Activated naive CD8-positive, alpha-beta T cell treated with anti-CD3 and anti-CD28 coated beads, Interleukin-2, amount 50 U/mL, for 24 hours (primary cell): ENCODE data around the gene CPOX.
"Not testable (repeated sequence)": the region's sequence is repeated elsewhere in the genome, so short reads cannot be mapped to it uniquely, and the experiment has no call there.

Source experiments
- ATAC-seq: fragments of 150-1000 bp; cut with Tn5 transposase; one replicate; pipeline ENCODE4 v1.10.0; 2021
- DNase-seq: peaks from one replicate; pipeline ENCODE4 v3.0.0; 2021
- H3K27ac Mint-ChIP-seq: one replicate; pipeline ENCODE4 v1.8.0; 2021; ENCODE audit warnings: mild to moderate bottlenecking, mixed read lengths
- H3K27me3 Mint-ChIP-seq: one replicate; pipeline ENCODE4 v1.8.0; 2021; ENCODE audit warnings: mixed read lengths
- H3K36me3 Mint-ChIP-seq: one replicate; pipeline ENCODE4 v1.8.0; 2021; ENCODE audit warnings: low read depth, mixed read lengths
- H3K4me1 Mint-ChIP-seq: one replicate; pipeline ENCODE4 v1.8.0; 2021; ENCODE audit warnings: mixed read lengths
- H3K4me3 Mint-ChIP-seq: one replicate; pipeline ENCODE4 v1.8.0; 2021; ENCODE audit warnings: mild to moderate bottlenecking, moderate library complexity, mixed read lengths
- H3K9me3 Mint-ChIP-seq: one replicate; pipeline ENCODE4 v1.8.0; 2021; ENCODE audit warnings: mixed read lengths

Gene CPOX

GRCh38 chr3:98560911-98561310, 32.5 kb downstream of the CPOX start:
- DNase-seq (no peak), ATAC-seq (no peak)
- H3K4me3 Mint-ChIP-seq, result no peak overlapping the region
- peaks cover 86% of the 10 kb centered on the region for H3K4me1 Mint-ChIP-seq
- peak overlapping the region; percentile 13 for H3K27ac Mint-ChIP-seq
- no peaks in the 10 kb centered on the region for H3K27me3 Mint-ChIP-seq
- H3K36me3 Mint-ChIP-seq, result peaks cover under 1% of the 10 kb centered on the region
- no peaks in the 10 kb centered on the region for H3K9me3 Mint-ChIP-seq

DNA sequence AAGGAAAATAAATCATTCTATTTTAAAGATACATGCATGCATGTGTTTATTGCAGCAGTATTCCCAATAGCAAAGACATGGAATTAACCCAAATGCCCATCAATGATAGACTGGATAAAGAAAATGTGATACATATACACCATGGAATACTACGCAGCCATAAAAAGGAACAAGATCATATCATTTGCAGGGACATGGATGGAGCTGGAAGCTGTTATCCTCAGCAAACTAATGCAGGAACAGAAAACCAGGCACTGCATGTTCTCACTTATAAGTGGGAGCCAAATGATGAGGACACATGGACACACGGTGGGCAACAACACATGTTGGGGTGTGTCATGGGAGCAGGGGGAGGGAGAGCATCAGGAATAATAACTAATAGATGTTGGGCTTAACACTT, 33.6 kb downstream of the CPOX start:
- not testable (repeated sequence) for H3K27me3 Mint-ChIP-seq, H3K4me3 Mint-ChIP-seq, H3K9me3 Mint-ChIP-seq, ATAC-seq, H3K36me3 Mint-ChIP-seq, H3K27ac Mint-ChIP-seq, DNase-seq
- peaks cover 86% of the 10 kb centered on the region for H3K4me1 Mint-ChIP-seq

- Mint-ChIP-seq H3K27me3 (no peaks in the 10 kb centered on the region), H3K4me3 (peak overlapping the region; percentile 47), H3K27ac (peak overlapping the region; percentile 98), H3K9me3 (no peaks in the 10 kb centered on the region), H3K36me3 (peaks cover 8% of the 10 kb centered on the region), H3K4me1 (peaks cover 85% of the 10 kb centered on the region)
- DNase-seq (no peak), ATAC-seq (no peak)
These were observed 35.1 kb downstream of the CPOX start for GRCh38 chr3:98558100-98558827.

DNA sequence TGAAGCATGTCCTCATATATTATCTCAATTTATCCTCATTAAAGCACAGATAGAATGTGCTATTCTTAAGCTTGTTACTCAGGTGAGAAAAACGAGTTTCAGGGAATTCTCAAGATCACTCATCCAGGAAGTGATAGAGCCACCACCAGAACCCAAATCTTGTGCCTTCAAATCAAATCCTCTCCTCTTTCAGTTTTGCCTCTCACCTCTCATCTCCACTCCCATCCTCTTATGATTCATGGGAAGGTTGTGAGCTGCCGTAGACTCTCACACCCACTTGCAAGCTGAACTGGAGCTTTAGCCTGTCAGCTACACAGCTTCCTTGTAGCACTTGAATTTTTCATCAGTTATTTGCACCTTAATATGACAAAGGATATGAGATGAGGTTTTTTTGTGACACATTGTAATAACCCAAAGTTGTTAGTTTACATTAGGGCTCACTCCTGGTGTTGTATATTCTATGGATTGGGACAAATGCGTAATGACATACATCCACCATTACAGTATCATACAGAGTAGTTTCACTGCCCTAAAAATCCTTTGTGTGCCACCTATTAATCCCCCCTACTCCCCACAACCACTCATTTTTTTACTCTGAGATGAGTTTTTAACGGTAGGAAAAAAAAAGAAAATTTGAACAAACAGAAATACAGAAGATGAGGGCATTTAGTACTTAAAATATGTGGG, 35.9 kb downstream of the CPOX start:
- DNase-seq (peak; percentile 32), ATAC-seq (peak; percentile 73)
- Mint-ChIP-seq H3K4me1 (peaks cover 85% of the 10 kb centered on the region), H3K27ac (peak overlapping the region; percentile 98), H3K4me3 (peak overlapping the region; percentile 64), H3K27me3 (no peaks in the 10 kb centered on the region), H3K36me3 (peaks cover 8% of the 10 kb centered on the region), H3K9me3 (no peaks in the 10 kb centered on the region)

DNA sequence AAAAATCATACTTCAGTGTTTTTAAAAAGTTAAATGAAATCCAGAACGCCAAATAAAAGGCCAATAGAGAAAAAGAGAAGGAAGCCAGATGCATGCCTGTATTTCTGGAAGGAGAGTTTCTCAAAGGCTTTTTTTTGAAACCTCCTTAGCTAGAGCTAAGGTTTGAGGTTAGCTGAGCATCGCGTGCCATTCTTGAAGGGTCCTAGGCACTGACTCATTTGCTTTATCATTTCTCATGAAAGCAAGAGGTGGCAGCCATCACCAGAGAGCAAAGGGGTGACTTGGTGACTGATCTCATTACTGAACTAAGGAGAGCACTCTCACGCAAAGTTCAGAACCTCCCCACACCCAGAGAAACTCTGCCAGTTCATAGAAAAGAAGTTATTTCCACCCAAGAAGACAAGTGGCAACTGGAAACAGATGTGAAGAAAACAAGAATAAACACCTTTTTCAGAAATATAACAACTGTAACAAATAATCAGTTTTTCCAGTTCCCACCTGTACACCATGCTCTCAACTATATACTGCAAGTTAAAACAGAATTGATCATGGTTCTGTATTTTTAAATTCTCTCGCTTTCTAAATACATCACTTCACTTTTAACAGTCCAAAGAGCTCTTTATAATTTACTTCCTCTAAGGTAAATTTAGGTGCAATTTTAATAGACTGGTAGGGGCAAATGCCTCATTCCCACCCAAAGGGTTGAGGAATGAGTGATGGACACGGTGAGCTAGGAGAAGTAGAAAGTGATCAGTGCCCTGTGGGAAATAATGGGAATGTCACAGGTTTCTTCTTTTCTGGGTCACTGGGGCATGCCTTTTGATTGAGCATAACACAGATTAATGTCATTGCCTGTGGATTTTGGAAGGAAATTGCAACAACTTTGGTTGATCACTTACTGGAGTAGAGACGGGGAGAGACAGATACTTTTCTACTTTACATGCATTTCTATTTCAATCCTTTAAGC, 37.0 kb downstream of the CPOX start:
- DNase-seq, result peak; percentile 56
- H3K4me1 Mint-ChIP-seq, result peaks cover 86% of the 10 kb centered on the region
- peak overlapping the region; percentile 79 for H3K4me3 Mint-ChIP-seq
- ATAC-seq, result peak; percentile 88
- peak overlapping the region; percentile 98 for H3K27ac Mint-ChIP-seq
- no peaks in the 10 kb centered on the region for H3K27me3 Mint-ChIP-seq
- H3K9me3 Mint-ChIP-seq, result no peaks in the 10 kb centered on the region
- peaks cover 14% of the 10 kb centered on the region for H3K36me3 Mint-ChIP-seq

- Mint-ChIP-seq H3K27me3 (no peaks in the 10 kb centered on the region), H3K9me3 (no peaks in the 10 kb centered on the region), H3K36me3 (peaks cover 17% of the 10 kb centered on the region), H3K27ac (peak overlapping the region; percentile 98), H3K4me3 (peak overlapping the region; percentile 79), H3K4me1 (peaks cover 84% of the 10 kb centered on the region)
- ATAC-seq (no peak), DNase-seq (no peak)
These were observed 38.4 kb downstream of the CPOX start for GRCh38 chr3:98555025-98555379.

DNA sequence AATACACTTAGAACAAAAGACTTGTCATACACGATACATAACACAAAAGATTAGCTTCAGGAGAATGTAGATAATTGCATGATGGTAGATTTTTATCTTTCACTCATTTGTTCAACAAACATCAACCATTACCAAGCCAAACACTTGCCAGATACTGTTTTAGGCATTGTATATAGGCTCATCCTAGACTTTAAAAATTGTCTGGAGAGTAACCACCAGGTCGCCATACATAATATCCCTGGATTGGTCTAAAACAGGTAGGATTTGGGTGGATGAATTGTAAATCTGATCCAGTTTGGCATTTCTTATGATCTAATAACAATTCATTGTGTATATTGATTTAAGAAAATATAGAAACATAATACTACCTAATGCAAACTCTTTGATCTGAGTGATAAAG, 38.8 kb downstream of the CPOX start:
- Mint-ChIP-seq H3K4me3 (peak overlapping the region; percentile 79), H3K9me3 (no peaks in the 10 kb centered on the region), H3K36me3 (peaks cover 18% of the 10 kb centered on the region), H3K27me3 (no peaks in the 10 kb centered on the region), H3K4me1 (peaks cover 87% of the 10 kb centered on the region), H3K27ac (peak overlapping the region; percentile 98)
- ATAC-seq (no peak), DNase-seq (no peak)

DNA sequence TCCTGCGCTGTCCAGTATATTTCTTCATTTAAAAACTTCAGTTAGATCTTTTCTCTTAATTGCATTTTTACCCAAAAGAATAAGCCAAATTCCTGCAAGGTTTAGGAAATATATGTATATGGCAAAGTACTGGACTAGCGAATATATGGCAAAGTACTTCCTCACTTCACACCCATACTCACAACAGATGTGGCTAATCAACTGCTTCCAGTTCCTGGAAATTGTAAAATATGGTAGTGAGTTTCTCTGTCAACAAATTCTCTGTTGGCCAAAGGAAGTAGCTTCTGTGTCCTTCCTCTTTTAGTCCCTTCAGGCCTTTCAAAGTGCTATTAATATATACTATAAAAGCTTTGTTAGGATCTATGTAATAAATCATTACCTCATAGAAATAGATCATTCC, 39.7 kb downstream of the CPOX start:
- ATAC-seq (no peak), DNase-seq (no peak)
- Mint-ChIP-seq H3K4me3 (peak overlapping the region; percentile 79), H3K27me3 (no peaks in the 10 kb centered on the region), H3K27ac (peak overlapping the region; percentile 98), H3K4me1 (peaks cover 88% of the 10 kb centered on the region), H3K9me3 (no peaks in the 10 kb centered on the region), H3K36me3 (peaks cover 18% of the 10 kb centered on the region)

GRCh38 chr3:98553021-98553563, 40.3 kb downstream of the CPOX start:
- DNase-seq (no peak), ATAC-seq (no peak)
- peaks cover 18% of the 10 kb centered on the region for H3K36me3 Mint-ChIP-seq
- no peaks in the 10 kb centered on the region for H3K9me3 Mint-ChIP-seq
- peaks cover 88% of the 10 kb centered on the region for H3K4me1 Mint-ChIP-seq
- H3K27ac Mint-ChIP-seq, result peak overlapping the region; percentile 98
- H3K27me3 Mint-ChIP-seq, result no peaks in the 10 kb centered on the region
- peak overlapping the region; percentile 41 for H3K4me3 Mint-ChIP-seq

DNA sequence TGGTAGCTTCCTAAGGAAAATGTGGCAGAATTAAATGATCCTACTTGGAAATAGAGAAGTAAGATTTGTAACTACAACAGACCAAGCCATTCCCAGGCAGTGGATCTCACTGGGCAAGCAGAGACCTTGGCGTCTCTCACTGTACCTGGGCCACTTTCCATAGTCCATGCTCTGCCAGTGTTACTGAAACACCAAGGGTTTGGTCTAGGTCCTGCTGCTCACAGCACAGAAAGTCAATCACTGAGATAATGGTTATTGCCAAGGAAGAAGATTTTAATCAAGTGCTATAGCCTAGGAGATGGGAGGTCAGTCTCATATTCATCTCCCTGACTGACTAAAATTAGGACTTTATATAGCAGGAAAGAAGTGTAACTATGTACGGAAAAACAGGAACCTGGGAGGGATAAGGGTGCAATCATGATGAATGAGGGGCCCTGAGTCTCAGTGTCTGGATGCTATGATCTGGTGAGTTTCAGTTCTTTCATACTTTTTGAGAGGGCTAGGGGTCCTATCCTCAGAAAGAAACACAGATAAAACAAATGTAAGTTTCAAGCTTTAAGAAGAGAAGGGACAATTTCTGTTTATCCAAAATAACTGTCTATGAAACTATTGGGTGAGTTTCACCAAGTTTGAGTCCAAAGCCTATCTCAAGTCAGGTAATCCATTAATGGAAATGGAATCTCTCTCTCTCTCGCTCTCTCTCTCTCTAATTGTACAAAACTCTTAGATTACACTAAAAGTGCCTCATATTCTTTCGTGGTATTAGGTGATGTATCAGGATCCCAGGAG, 41.0 kb downstream of the CPOX start:
- Mint-ChIP-seq H3K27ac (peak overlapping the region; percentile 98), H3K36me3 (peaks cover 18% of the 10 kb centered on the region)

DNA sequence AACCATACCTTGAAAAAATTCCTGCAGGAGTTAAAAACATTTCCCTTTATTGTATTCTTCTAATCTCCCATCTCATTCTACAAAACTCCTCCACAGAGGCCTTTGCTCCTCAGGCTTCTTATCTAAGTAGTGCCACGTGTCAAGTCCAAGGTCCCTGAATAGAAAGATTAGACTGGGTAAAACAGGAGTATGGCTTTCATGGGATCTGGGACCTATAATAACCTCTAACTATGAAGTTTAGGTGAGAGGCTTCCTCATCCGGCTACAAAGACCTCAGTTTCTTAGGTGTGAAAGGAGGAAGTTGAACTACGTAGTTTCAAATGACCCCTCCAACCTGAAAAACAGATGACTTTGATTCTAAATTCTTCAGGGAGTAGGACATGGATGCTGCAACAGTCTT, 41.7 kb downstream of the CPOX start:
- H3K4me1 Mint-ChIP-seq, result peaks cover 77% of the 10 kb centered on the region

More for the DNA sequence above, 41.0 kb downstream of the CPOX start:
- Mint-ChIP-seq H3K9me3 (no peaks in the 10 kb centered on the region), H3K4me1 (peaks cover 83% of the 10 kb centered on the region), H3K4me3 (peak overlapping the region; percentile 41), H3K27me3 (no peaks in the 10 kb centered on the region)
- no peak for DNase-seq
- no peak for ATAC-seq

GRCh38 chr3:98551236-98551635, 42.2 kb downstream of the CPOX start:
- H3K27me3 Mint-ChIP-seq, result no peaks in the 10 kb centered on the region
- H3K27ac Mint-ChIP-seq, result peak overlapping the region; percentile 9
- H3K4me1 Mint-ChIP-seq, result peaks cover 75% of the 10 kb centered on the region
- DNase-seq (no peak), ATAC-seq (no peak)
- peaks cover 18% of the 10 kb centered on the region for H3K36me3 Mint-ChIP-seq
- no peak overlapping the region for H3K4me3 Mint-ChIP-seq
- H3K9me3 Mint-ChIP-seq, result no peaks in the 10 kb centered on the region

More for the DNA sequence above, 41.7 kb downstream of the CPOX start:
- Mint-ChIP-seq H3K36me3 (peaks cover 18% of the 10 kb centered on the region), H3K27me3 (no peaks in the 10 kb centered on the region), H3K9me3 (no peaks in the 10 kb centered on the region), H3K27ac (peak overlapping the region; percentile 98), H3K4me3 (peak overlapping the region; percentile 18)
- DNase-seq, result no peak
- ATAC-seq, result no peak

GRCh38 chr3:98550833-98551232, 42.6 kb downstream of the CPOX start:
- Mint-ChIP-seq H3K9me3 (no peaks in the 10 kb centered on the region), H3K27ac (peak overlapping the region; percentile 9), H3K4me3 (no peak overlapping the region), H3K36me3 (peaks cover 17% of the 10 kb centered on the region), H3K27me3 (no peaks in the 10 kb centered on the region), H3K4me1 (peaks cover 75% of the 10 kb centered on the region)
- no peak for DNase-seq
- no peak for ATAC-seq

DNA sequence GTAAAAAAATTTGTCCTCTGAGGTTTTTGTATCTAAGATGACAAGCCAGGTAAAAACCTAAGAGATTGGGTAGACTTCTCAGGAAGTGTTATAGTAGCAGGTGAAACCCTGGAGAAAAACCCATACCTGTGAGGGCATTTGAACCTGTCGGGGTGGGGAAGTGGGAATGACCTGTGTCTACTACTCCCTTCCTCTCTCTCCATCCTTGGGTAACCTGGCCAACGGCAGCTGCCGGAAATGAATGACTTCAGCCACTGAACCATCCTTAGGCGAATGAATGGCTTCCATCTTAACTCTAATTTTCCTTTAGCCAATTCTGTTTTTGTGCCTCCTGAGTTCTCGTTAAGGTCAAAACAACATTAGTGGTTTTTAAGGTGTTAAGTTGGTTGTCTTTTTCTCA, 44.9 kb downstream of the CPOX start:
- Mint-ChIP-seq H3K27me3 (no peaks in the 10 kb centered on the region), H3K36me3 (peaks cover 10% of the 10 kb centered on the region), H3K27ac (no peak overlapping the region), H3K4me1 (peaks cover 68% of the 10 kb centered on the region), H3K9me3 (no peaks in the 10 kb centered on the region), H3K4me3 (no peak overlapping the region)
- ATAC-seq (no peak), DNase-seq (no peak)
